A673 (cell line): ENCODE results near the gene PEX26.

Source experiments
- EZH2 ChIP-seq: fragments of 200-600 bp; sonication (generic); IDR thresholded peaks from 2 replicates; pipeline ENCODE4 v1.6.1; 2017; ENCODE audit warnings: borderline replicate concordance, low read depth, mild to moderate bottlenecking, mixed read lengths, antibody characterized with exemption, low read length; ENCODE audit not compliant: poor library complexity, severe bottlenecking
- TF ChIP-seq, protein P1 (sequence below): fragments of 300-800, 200-600 bp; sonication (generic); conservative IDR thresholded peaks from 2 replicates; pipeline ENCODE4 v1.5.1; 2017; ENCODE audit warnings: low read depth, mild to moderate bottlenecking, antibody characterized with exemption, low read length, moderate library complexity, mixed read lengths

DNA sequence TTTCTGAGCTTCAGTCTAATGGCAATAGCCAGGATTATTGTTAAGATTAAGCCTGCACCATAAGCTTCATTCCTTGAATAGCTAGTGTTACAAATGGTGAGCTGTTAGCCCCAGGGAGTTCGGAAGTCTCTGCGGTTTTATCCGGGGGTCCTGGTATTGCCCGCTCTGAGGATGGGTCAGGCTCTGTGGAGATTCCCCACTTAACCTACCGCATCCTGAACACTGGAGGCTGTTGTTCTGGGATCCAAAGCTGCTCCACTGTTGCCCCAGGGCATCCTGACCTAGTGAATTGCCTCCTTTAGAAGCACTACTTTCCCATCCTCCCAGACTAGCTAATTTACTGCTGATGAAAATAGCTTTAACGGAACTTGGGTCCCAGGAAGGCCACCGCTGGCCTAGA is 14.5 kb upstream of the PEX26 start:
- TF ChIP-seq, protein P1, sequence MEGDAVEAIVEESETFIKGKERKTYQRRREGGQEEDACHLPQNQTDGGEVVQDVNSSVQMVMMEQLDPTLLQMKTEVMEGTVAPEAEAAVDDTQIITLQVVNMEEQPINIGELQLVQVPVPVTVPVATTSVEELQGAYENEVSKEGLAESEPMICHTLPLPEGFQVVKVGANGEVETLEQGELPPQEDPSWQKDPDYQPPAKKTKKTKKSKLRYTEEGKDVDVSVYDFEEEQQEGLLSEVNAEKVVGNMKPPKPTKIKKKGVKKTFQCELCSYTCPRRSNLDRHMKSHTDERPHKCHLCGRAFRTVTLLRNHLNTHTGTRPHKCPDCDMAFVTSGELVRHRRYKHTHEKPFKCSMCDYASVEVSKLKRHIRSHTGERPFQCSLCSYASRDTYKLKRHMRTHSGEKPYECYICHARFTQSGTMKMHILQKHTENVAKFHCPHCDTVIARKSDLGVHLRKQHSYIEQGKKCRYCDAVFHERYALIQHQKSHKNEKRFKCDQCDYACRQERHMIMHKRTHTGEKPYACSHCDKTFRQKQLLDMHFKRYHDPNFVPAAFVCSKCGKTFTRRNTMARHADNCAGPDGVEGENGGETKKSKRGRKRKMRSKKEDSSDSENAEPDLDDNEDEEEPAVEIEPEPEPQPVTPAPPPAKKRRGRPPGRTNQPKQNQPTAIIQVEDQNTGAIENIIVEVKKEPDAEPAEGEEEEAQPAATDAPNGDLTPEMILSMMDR, result no peak
- TF ChIP-seq EZH2, result no peak
